Brain microvascular endothelial cell (primary cell): Measurements from ENCODE around the gene SMAD6.

Experiments used
- DNase-seq: peaks from one replicate; pipeline ENCODE4 v3.0.0-alpha.2; 2020
- H3K27ac ChIP-seq: fragments of 250-450 bp; sonication (Bioruptor Pico); 2 replicates; pipeline ENCODE4 v1.5.1; 2020; ENCODE audit warnings: mild to moderate bottlenecking, moderate library complexity
- H3K27me3 ChIP-seq: fragments of 250-450 bp; sonication (Bioruptor Pico); replicated peaks from 2 replicates; pipeline ENCODE4 v1.5.1; 2020; ENCODE audit warnings: mild to moderate bottlenecking
- H3K36me3 ChIP-seq: fragments of 250-450 bp; sonication (Bioruptor Pico); replicated peaks from 2 replicates; pipeline ENCODE4 v1.5.1; 2020; ENCODE audit warnings: mild to moderate bottlenecking
- H3K4me3 ChIP-seq: 2 replicates; pipeline ENCODE4 v1.5.1; 2011; ENCODE audit warnings: low read depth, mild to moderate bottlenecking, control low read depth, low read length, moderate library complexity
- in situ Hi-C: cut with HindIII; loops from 2 replicates; pipeline ENCODE4 v1.10.0; 2017; ENCODE audit warnings: low sequenced_read_pairs, low pct_ligation_motif_present
- TF ChIP-seq, protein P1 (sequence below): IDR thresholded peaks from 2 replicates; pipeline ENCODE4 v1.5.1; 2011; ENCODE audit warnings: low read depth, mild to moderate bottlenecking, moderate library complexity, low read length, control low read depth, inconsistent platforms; ENCODE audit errors: missing control alignments

SMAD6 gene

GRCh38 chr15:66715720-66716655 is 14.0 kb downstream of the SMAD6 start:
- H3K27ac ChIP-seq: no peak overlapping the region
- H3K27me3 ChIP-seq: no peaks in the 10 kb centered on the region
- peaks cover 5% of the 10 kb centered on the region for H3K36me3 ChIP-seq
- DNase-seq: no peak
- H3K4me3 ChIP-seq: no peak overlapping the region
- in situ Hi-C loops: no loop called here
- TF ChIP-seq, protein P1, sequence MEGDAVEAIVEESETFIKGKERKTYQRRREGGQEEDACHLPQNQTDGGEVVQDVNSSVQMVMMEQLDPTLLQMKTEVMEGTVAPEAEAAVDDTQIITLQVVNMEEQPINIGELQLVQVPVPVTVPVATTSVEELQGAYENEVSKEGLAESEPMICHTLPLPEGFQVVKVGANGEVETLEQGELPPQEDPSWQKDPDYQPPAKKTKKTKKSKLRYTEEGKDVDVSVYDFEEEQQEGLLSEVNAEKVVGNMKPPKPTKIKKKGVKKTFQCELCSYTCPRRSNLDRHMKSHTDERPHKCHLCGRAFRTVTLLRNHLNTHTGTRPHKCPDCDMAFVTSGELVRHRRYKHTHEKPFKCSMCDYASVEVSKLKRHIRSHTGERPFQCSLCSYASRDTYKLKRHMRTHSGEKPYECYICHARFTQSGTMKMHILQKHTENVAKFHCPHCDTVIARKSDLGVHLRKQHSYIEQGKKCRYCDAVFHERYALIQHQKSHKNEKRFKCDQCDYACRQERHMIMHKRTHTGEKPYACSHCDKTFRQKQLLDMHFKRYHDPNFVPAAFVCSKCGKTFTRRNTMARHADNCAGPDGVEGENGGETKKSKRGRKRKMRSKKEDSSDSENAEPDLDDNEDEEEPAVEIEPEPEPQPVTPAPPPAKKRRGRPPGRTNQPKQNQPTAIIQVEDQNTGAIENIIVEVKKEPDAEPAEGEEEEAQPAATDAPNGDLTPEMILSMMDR: no peak

DNA sequence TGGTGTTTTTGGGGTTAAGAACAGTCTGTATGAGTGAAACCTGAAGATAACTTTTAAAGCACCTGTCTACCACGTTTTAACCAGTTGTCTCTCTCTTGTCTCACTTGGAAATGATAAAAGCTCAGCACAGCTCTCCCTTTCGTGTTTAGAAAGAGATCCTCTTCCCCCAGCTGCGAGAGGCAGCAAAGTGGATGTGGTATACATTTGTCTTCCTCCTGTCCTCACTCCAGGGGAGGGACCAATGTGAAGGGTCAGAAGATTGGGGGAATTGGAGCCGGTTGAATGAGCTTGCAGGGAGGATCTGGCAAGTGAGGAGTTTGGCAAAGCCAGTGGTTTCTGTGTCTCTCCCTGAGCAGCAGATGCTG is 14.6 kb downstream of the SMAD6 start:
- Histone ChIP-seq H3K36me3 (peaks cover 5% of the 10 kb centered on the region), H3K27me3 (no peaks in the 10 kb centered on the region), H3K4me3 (no peak overlapping the region), H3K27ac (no peak overlapping the region)
- DNase-seq: no peak
- in situ Hi-C loops: no loop called here
- TF ChIP-seq, protein P1: no peak

DNA sequence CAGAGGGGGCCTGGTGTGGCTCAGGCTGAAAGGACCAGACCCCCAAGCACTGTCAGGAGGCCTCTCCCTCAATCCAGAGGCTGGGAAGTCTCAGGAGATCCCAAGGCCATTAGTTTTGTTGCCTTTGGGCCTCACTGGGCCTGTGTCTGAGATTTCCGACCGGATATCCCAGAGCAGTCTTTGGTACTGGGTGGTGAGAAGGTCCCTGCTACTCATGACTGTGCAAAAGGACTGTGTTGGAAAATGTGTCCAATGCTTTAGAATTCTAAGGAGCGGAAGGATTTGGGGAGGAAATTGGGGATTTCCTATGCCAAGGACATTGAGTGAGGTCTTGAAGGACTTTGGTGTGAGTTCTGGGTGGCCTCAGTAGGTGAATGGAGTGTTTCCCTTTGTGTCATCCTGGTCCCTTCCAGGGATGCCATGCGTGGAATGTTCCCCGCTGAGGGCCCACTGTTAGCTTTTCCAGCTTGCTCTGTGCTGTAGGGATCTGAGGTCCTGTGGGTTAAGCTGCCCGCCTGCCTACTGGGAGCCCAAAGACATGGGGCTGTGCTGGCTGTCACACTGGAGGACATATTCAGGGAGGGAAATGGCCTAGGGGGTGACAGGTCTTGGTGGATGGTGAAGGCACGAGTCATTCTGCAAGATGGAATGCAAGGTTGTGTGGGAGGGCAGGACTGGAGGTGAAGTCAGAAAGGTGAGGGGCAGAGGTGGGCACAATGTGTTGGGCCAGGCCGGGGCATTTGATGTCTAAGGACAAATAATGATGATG is 16.4 kb downstream of the SMAD6 start:
- Histone ChIP-seq H3K27me3 (no peaks in the 10 kb centered on the region), H3K27ac (no peak overlapping the region), H3K36me3 (peaks cover 5% of the 10 kb centered on the region), H3K4me3 (no peak overlapping the region)
- in situ Hi-C loops: no loop called here
- TF ChIP-seq, protein P1: no peak
- no peak for DNase-seq

- DNase-seq: no peak
- Histone ChIP-seq H3K27me3 (no peaks in the 10 kb centered on the region), H3K4me3 (no peak overlapping the region), H3K27ac (no peak overlapping the region), H3K36me3 (peaks cover 5% of the 10 kb centered on the region)
- in situ Hi-C loops: no loop called here
- TF ChIP-seq, protein P1: no peak
Observed at GRCh38 chr15:66719471-66719870, 17.4 kb downstream of the SMAD6 start.

DNA sequence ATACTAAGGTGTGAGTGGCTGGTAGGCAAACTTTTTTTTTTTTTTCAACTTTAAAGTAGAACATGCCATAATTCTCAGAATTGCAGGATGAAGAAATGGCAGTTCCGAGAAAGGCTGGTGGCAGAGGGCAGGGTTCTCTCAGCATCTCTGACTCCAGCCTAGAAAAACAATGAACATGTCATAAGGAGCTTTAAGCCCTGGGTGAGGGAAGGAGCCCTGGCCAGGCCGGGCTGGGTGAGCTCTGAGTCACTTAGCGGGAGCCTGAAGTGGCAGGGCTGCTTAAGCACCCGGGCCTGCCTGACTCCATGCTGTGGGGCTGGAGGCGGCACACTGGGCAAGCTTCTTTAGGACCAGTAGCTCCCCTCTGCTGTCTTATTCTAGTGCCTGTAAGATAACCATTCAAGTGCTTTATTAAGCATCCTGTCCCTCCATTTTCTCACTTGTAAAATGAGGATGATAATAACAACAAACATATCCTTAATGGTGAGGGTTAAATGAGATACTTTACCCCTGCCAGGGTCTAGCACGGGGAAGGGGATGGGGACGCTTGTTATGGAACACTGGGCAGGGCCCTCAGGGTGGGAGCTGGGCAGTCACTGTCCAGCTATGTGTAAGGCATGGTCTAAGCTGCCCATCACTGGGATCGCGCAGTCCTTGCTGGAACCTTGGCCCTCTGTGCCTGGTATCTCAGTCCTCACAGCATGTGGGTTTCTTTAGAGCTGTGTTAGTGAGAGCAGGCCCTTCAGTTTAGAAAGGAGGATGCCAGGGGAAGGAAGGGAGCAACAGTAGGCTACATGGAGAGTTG is 18.4 kb downstream of the SMAD6 start:
- Histone ChIP-seq H3K27ac (no peak overlapping the region), H3K4me3 (no peak overlapping the region)
- DNase-seq: peak; percentile 51

More for the DNA sequence above, 18.4 kb downstream of the SMAD6 start:
- no peaks in the 10 kb centered on the region for H3K27me3 ChIP-seq
- in situ Hi-C loops: no loop called here
- TF ChIP-seq, protein P1: no peak
- H3K36me3 ChIP-seq: peaks cover 5% of the 10 kb centered on the region
